Ishikawa (cell line): ENCODE data around the gene KCNT1.

Experiments
- CEBPB ChIP-seq: IDR thresholded peaks from 2 replicates; pipeline ENCODE4 v1.6.1; 2012
- CREB1 ChIP-seq: IDR thresholded peaks from 2 replicates; pipeline ENCODE4 v1.6.1; 2012; ENCODE audit warnings: low read depth
- EP300 ChIP-seq: IDR thresholded peaks from 2 replicates; pipeline ENCODE4 v1.6.1; 2012; ENCODE audit warnings: borderline replicate concordance
- FOXM1 ChIP-seq: IDR thresholded peaks from 2 replicates; pipeline ENCODE4 v1.6.1; 2012; ENCODE audit warnings: low read depth, borderline replicate concordance
- NFIC ChIP-seq: IDR thresholded peaks from 2 replicates; pipeline ENCODE4 v1.6.1; 2012
- TF ChIP-seq, protein P1 (sequence below): IDR thresholded peaks from 2 replicates; pipeline ENCODE4 v1.6.1; 2012
- TF ChIP-seq, protein P2 (sequence below): IDR thresholded peaks from 2 replicates; pipeline ENCODE4 v1.6.1; 2012; ENCODE audit warnings: low read depth, mild to moderate bottlenecking
- TF ChIP-seq, protein P3 (sequence below): IDR thresholded peaks from 2 replicates; pipeline ENCODE4 v1.6.1; 2012

DNA sequence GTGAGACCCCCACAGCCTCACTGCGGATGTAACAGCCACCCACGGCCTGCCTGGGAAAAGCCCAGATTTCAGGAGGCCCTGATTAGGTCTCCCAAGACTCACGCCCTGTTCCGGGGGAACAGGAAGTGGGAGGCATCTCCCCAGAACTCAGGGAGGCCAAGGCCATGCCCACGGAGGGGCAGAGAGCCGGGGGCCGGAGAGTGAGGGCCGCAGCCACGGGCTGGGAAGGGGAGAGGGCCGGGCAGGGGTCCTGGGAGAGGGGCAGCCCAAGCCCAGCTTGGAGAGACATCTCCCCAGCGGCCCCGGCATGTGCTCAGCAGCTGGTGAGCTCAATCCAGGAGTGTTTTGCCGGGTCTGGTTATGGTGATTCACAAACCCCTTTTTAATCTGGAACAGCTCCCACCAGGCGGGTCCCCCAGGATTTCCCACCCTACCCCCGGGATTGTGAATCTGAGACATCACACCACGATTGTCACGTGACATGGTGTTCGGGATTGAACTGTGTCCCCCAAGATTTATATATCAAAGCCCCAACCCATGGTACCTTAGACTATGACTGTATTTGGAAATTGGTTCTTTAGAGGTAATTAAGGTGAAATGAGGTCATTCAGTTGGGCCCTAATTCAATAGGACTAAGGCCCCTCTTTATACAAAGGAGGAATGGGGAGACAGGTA is 26.6 kb downstream of the KCNT1 start:
- TF ChIP-seq, protein P1, sequence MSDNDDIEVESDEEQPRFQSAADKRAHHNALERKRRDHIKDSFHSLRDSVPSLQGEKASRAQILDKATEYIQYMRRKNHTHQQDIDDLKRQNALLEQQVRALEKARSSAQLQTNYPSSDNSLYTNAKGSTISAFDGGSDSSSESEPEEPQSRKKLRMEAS = no peak
- no peak for TF ChIP-seq CREB1
- no peak for TF ChIP-seq EP300
- no peak for TF ChIP-seq FOXM1
- TF ChIP-seq CEBPB = no peak
- TF ChIP-seq NFIC = no peak
- TF ChIP-seq, protein P2, sequence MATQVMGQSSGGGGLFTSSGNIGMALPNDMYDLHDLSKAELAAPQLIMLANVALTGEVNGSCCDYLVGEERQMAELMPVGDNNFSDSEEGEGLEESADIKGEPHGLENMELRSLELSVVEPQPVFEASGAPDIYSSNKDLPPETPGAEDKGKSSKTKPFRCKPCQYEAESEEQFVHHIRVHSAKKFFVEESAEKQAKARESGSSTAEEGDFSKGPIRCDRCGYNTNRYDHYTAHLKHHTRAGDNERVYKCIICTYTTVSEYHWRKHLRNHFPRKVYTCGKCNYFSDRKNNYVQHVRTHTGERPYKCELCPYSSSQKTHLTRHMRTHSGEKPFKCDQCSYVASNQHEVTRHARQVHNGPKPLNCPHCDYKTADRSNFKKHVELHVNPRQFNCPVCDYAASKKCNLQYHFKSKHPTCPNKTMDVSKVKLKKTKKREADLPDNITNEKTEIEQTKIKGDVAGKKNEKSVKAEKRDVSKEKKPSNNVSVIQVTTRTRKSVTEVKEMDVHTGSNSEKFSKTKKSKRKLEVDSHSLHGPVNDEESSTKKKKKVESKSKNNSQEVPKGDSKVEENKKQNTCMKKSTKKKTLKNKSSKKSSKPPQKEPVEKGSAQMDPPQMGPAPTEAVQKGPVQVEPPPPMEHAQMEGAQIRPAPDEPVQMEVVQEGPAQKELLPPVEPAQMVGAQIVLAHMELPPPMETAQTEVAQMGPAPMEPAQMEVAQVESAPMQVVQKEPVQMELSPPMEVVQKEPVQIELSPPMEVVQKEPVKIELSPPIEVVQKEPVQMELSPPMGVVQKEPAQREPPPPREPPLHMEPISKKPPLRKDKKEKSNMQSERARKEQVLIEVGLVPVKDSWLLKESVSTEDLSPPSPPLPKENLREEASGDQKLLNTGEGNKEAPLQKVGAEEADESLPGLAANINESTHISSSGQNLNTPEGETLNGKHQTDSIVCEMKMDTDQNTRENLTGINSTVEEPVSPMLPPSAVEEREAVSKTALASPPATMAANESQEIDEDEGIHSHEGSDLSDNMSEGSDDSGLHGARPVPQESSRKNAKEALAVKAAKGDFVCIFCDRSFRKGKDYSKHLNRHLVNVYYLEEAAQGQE = no peak
- TF ChIP-seq, protein P3, sequence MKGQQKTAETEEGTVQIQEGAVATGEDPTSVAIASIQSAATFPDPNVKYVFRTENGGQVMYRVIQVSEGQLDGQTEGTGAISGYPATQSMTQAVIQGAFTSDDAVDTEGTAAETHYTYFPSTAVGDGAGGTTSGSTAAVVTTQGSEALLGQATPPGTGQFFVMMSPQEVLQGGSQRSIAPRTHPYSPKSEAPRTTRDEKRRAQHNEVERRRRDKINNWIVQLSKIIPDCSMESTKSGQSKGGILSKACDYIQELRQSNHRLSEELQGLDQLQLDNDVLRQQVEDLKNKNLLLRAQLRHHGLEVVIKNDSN = no peak
